ENCODE measurements around the gene TMBIM6.

- TF ChIP-seq CTCF (conservative IDR thresholded peaks at IDR 0.05; ENCODE audit: low read length) (no peak), EZH2phosphoT487 (IDR thresholded peaks at IDR 0.05; ENCODE audit: borderline replicate concordance, low read depth, low read length) (no peak)
Observed at GRCh38 chr12:49705479-49706134, 35.8 kb upstream of the TMBIM6 start.

Measured in OCI-LY7 (cell line).